HepG2 (cell line): Measurements from ENCODE around the gene USF2. TPM values are rescaled to one million over a fixed set of nuclear protein-coding genes. Genes with fewer than 3 reads are reported as not detected.

Experiments
- ATAC-seq: fragments of 200-7000 bp; cut with Tn5 transposase; 3 replicates; pipeline ENCODE4 v1.9.1; 2020; ENCODE audit warnings: mild to moderate bottlenecking, moderate library complexity
- BruUV-seq: library from RNA; stranded (reverse); fragments of 400-500 nt; replicated peaks from 2 replicates; lab custom pipeline; 2021; lab: Mats Ljungman, UMichigan
- CTCF ChIA-PET: fragments of 300-600 bp; formaldehyde crosslinking; extraction: SDS; loops from one replicate; lab custom pipeline; 2021; ENCODE audit warnings: low total read pairs, inconsistent platforms, low intra/inter-chr PET ratio; lab: Yijun Ruan, JAX
- POLR2A ChIA-PET: fragments of 350-600 bp; sonication (Branson Sonifier 250); formaldehyde crosslinking; loops from one replicate; lab custom pipeline; 2020; ENCODE audit warnings: antibody characterized with exemption, inconsistent platforms; lab: Yijun Ruan, JAX
- DNase-seq: peaks from one replicate; pipeline ENCODE4 v3.0.0-alpha.2; 2015; ENCODE audit warnings: low spot score
- FAIRE-seq: peaks from 3 replicates; lab custom pipeline; 2011; peaks lifted over from hg19 to GRCh38; lab: Jason Lieb, UNC
- H2AFZ ChIP-seq: one replicate; pipeline ENCODE4 v1.6.1; 2011; ENCODE audit warnings: low read length, inconsistent platforms
- H3K27ac ChIP-seq: fragments of 300-600 bp; 3 replicates; pipeline ENCODE4 v1.8.0; 2011; ENCODE audit warnings: mixed run types, mild to moderate bottlenecking, mixed read lengths, low read length, inconsistent platforms; ENCODE audit not compliant: insufficient read depth; ENCODE audit errors: extremely low read length
- H3K27me3 ChIP-seq, 2 experiments: fragments of 200-600 bp in 1 of 2; 2 replicates in 1 of 2; 3 replicates in 1 of 2; pipeline versions ENCODE4 v1.6.0 to v1.8.0; 2011; ENCODE audit warnings: low read length in 2 of 2, mild to moderate bottlenecking in 2 of 2, moderate library complexity in 2 of 2, inconsistent platforms in 1 of 2; ENCODE audit not compliant: insufficient read depth in 2 of 2, control insufficient read depth in 1 of 2
- H3K36me3 ChIP-seq, 2 experiments: fragments of 200-600 bp in 1 of 2; replicated peaks in 1 of 2; 2 replicates in 1 of 2; 3 replicates in 1 of 2; pipeline versions ENCODE4 v1.5.1 to v1.8.0; 2011; ENCODE audit warnings: low read length in 2 of 2, inconsistent platforms in 1 of 2; ENCODE audit not compliant: insufficient read depth in 2 of 2, control insufficient read depth in 1 of 2
- H3K4me1 ChIP-seq: 2 replicates; pipeline ENCODE4 v1.5.1; 2012; ENCODE audit warnings: low read length, inconsistent platforms; ENCODE audit not compliant: insufficient read depth
- H3K4me2 ChIP-seq: 2 replicates; pipeline ENCODE4 v1.6.0; 2011; ENCODE audit warnings: low read depth, low read length, inconsistent platforms
- H3K4me3 ChIP-seq, 3 experiments: fragments of 200-600 bp in 1 of 3; sonication (generic), shearing (Covaris generic) in 1 of 3; replicated peaks in 1 of 3; 2 replicates each; pipeline ENCODE4 v1.5.1; 2011 to 2016; ENCODE audit warnings: low read length in 3 of 3, inconsistent platforms in 2 of 3, low read depth in 2 of 3, mild to moderate bottlenecking in 2 of 3, control low read depth in 1 of 3, mixed read lengths in 1 of 3; ENCODE audit not compliant: insufficient read depth in 1 of 3
- H3K79me2 ChIP-seq: one replicate; pipeline ENCODE4 v1.6.1; 2011; ENCODE audit warnings: low read length, inconsistent platforms; ENCODE audit not compliant: insufficient read depth
- H3K9ac ChIP-seq: 2 replicates; pipeline ENCODE4 v1.6.0; 2011; ENCODE audit warnings: mild to moderate bottlenecking, low read depth, low read length, inconsistent platforms; ENCODE audit not compliant: insufficient read depth
- H3K9me3 ChIP-seq: 2 replicates; pipeline ENCODE4 v1.5.1; 2012; ENCODE audit warnings: mild to moderate bottlenecking, low read length
- H4K20me1 ChIP-seq: 2 replicates; pipeline ENCODE4 v1.6.0; 2011; ENCODE audit warnings: inconsistent platforms, mild to moderate bottlenecking, low read length, moderate library complexity; ENCODE audit not compliant: insufficient read depth
- ARHGAP35 ChIP-seq: sonication (generic); formaldehyde crosslinking; IDR thresholded peaks from 2 replicates; pipeline ENCODE4 v1.9.0; 2022; ENCODE audit warnings: mild to moderate bottlenecking, inconsistent platforms, moderate library complexity, missing genetic modification reagents, borderline replicate concordance
- CHCHD3 ChIP-seq: sonication (generic); formaldehyde crosslinking; IDR thresholded peaks from 2 replicates; pipeline ENCODE4 v1.8.0; 2022; ENCODE audit warnings: mild to moderate bottlenecking, missing genetic modification reagents, moderate library complexity
- GTF3A ChIP-seq: sonication (generic); formaldehyde crosslinking; conservative IDR thresholded peaks from 2 replicates; pipeline ENCODE4 v1.4.0; 2020; ENCODE audit warnings: mild to moderate bottlenecking, missing genetic modification reagents
- HHEX ChIP-seq: IDR thresholded peaks from 2 replicates; pipeline ENCODE4 v1.6.1; 2016; ENCODE audit warnings: control low read depth
- ISL2 ChIP-seq: sonication (generic); formaldehyde crosslinking; IDR thresholded peaks from 2 replicates; pipeline ENCODE4 v1.5.0; 2020; ENCODE audit warnings: missing genetic modification reagents
- RAD51 ChIP-seq: fragments of 450-650 bp; IDR thresholded peaks from 2 replicates; pipeline ENCODE4 v1.6.1; 2016; ENCODE audit warnings: borderline replicate concordance
- RFX1 ChIP-seq: fragments of 450-650 bp; IDR thresholded peaks from 2 replicates; pipeline ENCODE4 v1.6.1; 2017
- ZFP1 ChIP-seq: IDR thresholded peaks from 2 replicates; pipeline ENCODE4 v1.6.1; 2016
- ZNF180 ChIP-seq: sonication (generic); formaldehyde crosslinking; IDR thresholded peaks from 2 replicates; pipeline ENCODE4 v1.4.0; 2020; ENCODE audit warnings: low read depth, missing genetic modification reagents, borderline replicate concordance
- ZNF343 ChIP-seq: sonication (generic); formaldehyde crosslinking; IDR thresholded peaks from 2 replicates; pipeline ENCODE4 v1.4.0; 2020; ENCODE audit warnings: mild to moderate bottlenecking, missing genetic modification reagents
- ZNF589 ChIP-seq: sonication (generic); formaldehyde crosslinking; conservative IDR thresholded peaks from 2 replicates; pipeline ENCODE4 v1.8.0; 2022; ENCODE audit warnings: mild to moderate bottlenecking, moderate library complexity, missing genetic modification reagents
- ZNF674 ChIP-seq: sonication (generic); formaldehyde crosslinking; IDR thresholded peaks from 2 replicates; pipeline ENCODE4 v1.5.0; 2020; ENCODE audit warnings: low read depth, mild to moderate bottlenecking, missing genetic modification reagents
- WGBS: methylation state at CpG from one replicate; pipeline ENCODE4 v1.1.6; 2017; ENCODE audit warnings: low lambda C conversion rate; 5-methylcytosine and 5-hydroxymethylcytosine counted together
- in situ Hi-C: cut with HindIII; loops from 2 replicates; pipeline ENCODE4 v1.10.0; 2017; ENCODE audit warnings: low pct_unique_long_range_greater_than_20kb; ENCODE audit not compliant: extremely low pct_ligation_motif_present
- intact Hi-C: fragments of 100-400 bp; cut with micrococcal nuclease; formaldehyde crosslinking; loops from one replicate; pipeline ENCODE4 v1.10.0; 2022; ENCODE audit not compliant: unreplicated experiment
- polyA plus RNA-seq, 8 experiments: library from polyadenylated mRNA; depleted of rRNA in 3 of 8; stranded (reverse) in 7 of 8; unstranded in 1 of 8; fragments of >200 nt; fragmentation: Illumina TruSeq in 4 of 8; extraction: Trizol in 4 of 8; gene quantifications; 2 replicates each; pipeline versions ENCODE4 v1.2.1 to v1.2.3, GENCODE V29; 2011 to 2016; ENCODE audit warnings: low read depth in 4 of 8, missing spikeins in 1 of 8, mixed read lengths in 1 of 8; ENCODE audit not compliant: insufficient read depth in 1 of 8
- total RNA-seq, 5 experiments: library from RNA; depleted of rRNA; stranded (reverse); fragments of >200 nt; fragmentation: Illumina TruSeq; extraction: Trizol; gene quantifications; 2 replicates each; pipeline ENCODE4 v1.2.3, GENCODE V29; 2016; ENCODE audit warnings: low read depth in 1 of 5
- TF ChIP-seq, protein P1 (sequence below): fragments of 450-650 bp; IDR thresholded peaks from 2 replicates; pipeline ENCODE4 v1.6.1; 2017
- TF ChIP-seq, protein P2 (sequence below): sonication (generic); formaldehyde crosslinking; IDR thresholded peaks from 2 replicates; pipeline ENCODE4 v1.9.0; 2021; ENCODE audit warnings: missing genetic modification reagents, borderline replicate concordance
- TF ChIP-seq, protein P3 (sequence below): sonication (generic); formaldehyde crosslinking; IDR thresholded peaks from 2 replicates; pipeline ENCODE4 v1.8.0; 2022; ENCODE audit warnings: missing genetic modification reagents, low read depth, mild to moderate bottlenecking, borderline replicate concordance
- TF ChIP-seq, protein P4 (sequence below): sonication (generic); formaldehyde crosslinking; IDR thresholded peaks from 2 replicates; pipeline ENCODE4 v1.9.0; 2022; ENCODE audit warnings: low read depth, missing genetic modification reagents
- TF ChIP-seq, protein P5 (sequence below): sonication (generic); formaldehyde crosslinking; IDR thresholded peaks from 2 replicates; pipeline ENCODE4 v1.8.1; 2022; ENCODE audit warnings: low read depth, mild to moderate bottlenecking, missing genetic modification reagents
- TF ChIP-seq, protein P6 (sequence below): sonication (generic); formaldehyde crosslinking; IDR thresholded peaks from 2 replicates; pipeline ENCODE4 v1.4.0; 2020; ENCODE audit warnings: missing genetic modification reagents

The USF2 gene
- total and polyA plus RNA-seq, 2 of the 13 experiments (the other 11 are each of a cell fraction or from before 2014, with no cell fraction given), result 54.9 to 106 TPM

DNA sequence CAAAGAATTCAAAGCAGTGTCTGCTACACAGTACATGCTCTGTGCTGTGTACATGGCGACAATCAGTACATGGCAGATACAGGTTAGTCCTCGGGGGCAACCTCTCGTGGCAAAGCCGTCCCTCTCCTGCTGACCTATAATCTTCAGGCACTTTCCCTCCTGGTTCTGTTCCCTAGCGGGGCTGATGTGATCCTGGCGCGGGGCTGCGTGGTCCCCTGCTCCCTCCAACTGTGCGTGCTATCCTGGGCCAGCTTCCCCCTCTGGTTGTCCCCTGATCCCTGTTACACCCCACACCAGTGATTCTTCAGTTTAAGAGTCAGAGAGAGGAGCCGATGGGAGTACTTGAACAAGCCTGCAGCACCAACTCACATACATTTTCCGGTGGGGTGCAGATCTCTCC, 35.3 kb downstream of the USF2 start:
- over 99% methylated on average over 11 of the region's 11 CpGs for WGBS
- Histone ChIP-seq H3K36me3 (no peaks in the 10 kb centered on the region), H3K4me1 (peaks cover 45% of the 10 kb centered on the region), H3K79me2 (no peaks in the 10 kb centered on the region), H3K4me2 (no peak overlapping the region), H3K27ac (no peak overlapping the region), H3K9me3 (no peaks in the 10 kb centered on the region), H3K27me3 (no peaks in the 10 kb centered on the region), H2AFZ (no peak overlapping the region), H4K20me1 (no peaks in the 10 kb centered on the region), H3K9ac (no peak overlapping the region), H3K4me3 (no peak overlapping the region)
- no TSS peak for BruUV-seq
- ATAC-seq, result no peak
- no peak for FAIRE-seq
- ChIA-PET POLR2A (no interaction called here), CTCF (no interaction called here)
- intact Hi-C loops, result no loop called here
- no peak for DNase-seq
- in situ Hi-C loops, result no loop called here
- TF ChIP-seq ZFP1 (CRISPR knock-in tag) (no peak), ZNF674 (CRISPR knock-in tag) (no peak), GTF3A (CRISPR knock-in tag) (no peak), ZNF343 (CRISPR knock-in tag) (no peak), ZNF589 (CRISPR knock-in tag) (no peak), HHEX (no peak), ISL2 (CRISPR knock-in tag) (no peak), RFX1 (no peak), ZNF180 (CRISPR knock-in tag) (no peak), RAD51 (no peak), CHCHD3 (CRISPR knock-in tag) (no peak), ARHGAP35 (no peak)
- TF ChIP-seq, protein P1, sequence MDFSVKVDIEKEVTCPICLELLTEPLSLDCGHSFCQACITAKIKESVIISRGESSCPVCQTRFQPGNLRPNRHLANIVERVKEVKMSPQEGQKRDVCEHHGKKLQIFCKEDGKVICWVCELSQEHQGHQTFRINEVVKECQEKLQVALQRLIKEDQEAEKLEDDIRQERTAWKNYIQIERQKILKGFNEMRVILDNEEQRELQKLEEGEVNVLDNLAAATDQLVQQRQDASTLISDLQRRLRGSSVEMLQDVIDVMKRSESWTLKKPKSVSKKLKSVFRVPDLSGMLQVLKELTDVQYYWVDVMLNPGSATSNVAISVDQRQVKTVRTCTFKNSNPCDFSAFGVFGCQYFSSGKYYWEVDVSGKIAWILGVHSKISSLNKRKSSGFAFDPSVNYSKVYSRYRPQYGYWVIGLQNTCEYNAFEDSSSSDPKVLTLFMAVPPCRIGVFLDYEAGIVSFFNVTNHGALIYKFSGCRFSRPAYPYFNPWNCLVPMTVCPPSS, result no peak
- TF ChIP-seq, protein P2, sequence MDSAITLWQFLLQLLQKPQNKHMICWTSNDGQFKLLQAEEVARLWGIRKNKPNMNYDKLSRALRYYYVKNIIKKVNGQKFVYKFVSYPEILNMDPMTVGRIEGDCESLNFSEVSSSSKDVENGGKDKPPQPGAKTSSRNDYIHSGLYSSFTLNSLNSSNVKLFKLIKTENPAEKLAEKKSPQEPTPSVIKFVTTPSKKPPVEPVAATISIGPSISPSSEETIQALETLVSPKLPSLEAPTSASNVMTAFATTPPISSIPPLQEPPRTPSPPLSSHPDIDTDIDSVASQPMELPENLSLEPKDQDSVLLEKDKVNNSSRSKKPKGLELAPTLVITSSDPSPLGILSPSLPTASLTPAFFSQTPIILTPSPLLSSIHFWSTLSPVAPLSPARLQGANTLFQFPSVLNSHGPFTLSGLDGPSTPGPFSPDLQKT (CRISPR knock-in tag), result no peak
- TF ChIP-seq, protein P3, sequence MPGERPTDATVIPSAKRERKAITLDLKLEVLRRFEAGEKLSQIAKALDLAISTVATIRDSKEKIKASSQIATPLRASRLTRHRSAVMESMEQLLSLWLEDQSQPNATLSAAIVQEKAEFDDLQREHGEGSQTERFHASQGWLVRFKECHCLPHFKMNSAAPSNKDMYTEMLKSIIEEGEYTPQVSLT, result no peak
- TF ChIP-seq, protein P4, sequence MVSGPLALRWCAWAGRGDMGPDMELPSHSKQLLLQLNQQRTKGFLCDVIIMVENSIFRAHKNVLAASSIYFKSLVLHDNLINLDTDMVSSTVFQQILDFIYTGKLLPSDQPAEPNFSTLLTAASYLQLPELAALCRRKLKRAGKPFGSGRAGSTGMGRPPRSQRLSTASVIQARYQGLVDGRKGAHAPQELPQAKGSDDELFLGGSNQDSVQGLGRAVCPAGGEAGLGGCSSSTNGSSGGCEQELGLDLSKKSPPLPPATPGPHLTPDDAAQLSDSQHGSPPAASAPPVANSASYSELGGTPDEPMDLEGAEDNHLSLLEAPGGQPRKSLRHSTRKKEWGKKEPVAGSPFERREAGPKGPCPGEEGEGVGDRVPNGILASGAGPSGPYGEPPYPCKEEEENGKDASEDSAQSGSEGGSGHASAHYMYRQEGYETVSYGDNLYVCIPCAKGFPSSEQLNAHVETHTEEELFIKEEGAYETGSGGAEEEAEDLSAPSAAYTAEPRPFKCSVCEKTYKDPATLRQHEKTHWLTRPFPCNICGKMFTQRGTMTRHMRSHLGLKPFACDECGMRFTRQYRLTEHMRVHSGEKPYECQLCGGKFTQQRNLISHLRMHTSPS (CRISPR knock-in tag), result no peak
- TF ChIP-seq, protein P5, sequence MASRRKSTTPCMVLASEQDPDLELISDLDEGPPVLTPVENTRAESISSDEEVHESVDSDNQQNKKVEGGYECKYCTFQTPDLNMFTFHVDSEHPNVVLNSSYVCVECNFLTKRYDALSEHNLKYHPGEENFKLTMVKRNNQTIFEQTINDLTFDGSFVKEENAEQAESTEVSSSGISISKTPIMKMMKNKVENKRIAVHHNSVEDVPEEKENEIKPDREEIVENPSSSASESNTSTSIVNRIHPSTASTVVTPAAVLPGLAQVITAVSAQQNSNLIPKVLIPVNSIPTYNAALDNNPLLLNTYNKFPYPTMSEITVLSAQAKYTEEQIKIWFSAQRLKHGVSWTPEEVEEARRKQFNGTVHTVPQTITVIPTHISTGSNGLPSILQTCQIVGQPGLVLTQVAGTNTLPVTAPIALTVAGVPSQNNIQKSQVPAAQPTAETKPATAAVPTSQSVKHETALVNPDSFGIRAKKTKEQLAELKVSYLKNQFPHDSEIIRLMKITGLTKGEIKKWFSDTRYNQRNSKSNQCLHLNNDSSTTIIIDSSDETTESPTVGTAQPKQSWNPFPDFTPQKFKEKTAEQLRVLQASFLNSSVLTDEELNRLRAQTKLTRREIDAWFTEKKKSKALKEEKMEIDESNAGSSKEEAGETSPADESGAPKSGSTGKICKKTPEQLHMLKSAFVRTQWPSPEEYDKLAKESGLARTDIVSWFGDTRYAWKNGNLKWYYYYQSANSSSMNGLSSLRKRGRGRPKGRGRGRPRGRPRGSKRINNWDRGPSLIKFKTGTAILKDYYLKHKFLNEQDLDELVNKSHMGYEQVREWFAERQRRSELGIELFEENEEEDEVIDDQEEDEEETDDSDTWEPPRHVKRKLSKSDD, result no peak
- TF ChIP-seq, protein P6, sequence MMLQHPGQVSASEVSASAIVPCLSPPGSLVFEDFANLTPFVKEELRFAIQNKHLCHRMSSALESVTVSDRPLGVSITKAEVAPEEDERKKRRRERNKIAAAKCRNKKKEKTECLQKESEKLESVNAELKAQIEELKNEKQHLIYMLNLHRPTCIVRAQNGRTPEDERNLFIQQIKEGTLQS (CRISPR knock-in tag), result no peak
